Mesendoderm (in vitro differentiated cells): Measurements from ENCODE around the gene NUSAP1.

Experiments used
- DNase-seq: peaks from one replicate; pipeline ENCODE4 v3.0.0; 2013
- H2AK5ac ChIP-seq: 2 replicates; pipeline ENCODE4 v1.6.1; 2013; ENCODE audit warnings: low read length, inconsistent platforms
- H2BK120ac ChIP-seq: 2 replicates; pipeline ENCODE4 v1.6.1; 2013; ENCODE audit warnings: low read depth, mild to moderate bottlenecking, low read length, moderate library complexity, mixed read lengths
- H2BK15ac ChIP-seq: replicated peaks from 2 replicates; pipeline ENCODE4 v1.6.1; 2013; ENCODE audit warnings: low read depth, mild to moderate bottlenecking, moderate library complexity
- H2BK5ac ChIP-seq: 2 replicates; pipeline ENCODE4 v1.6.1; 2013; ENCODE audit warnings: low read length, inconsistent platforms
- H3K18ac ChIP-seq: 2 replicates; pipeline ENCODE4 v1.6.1; 2013; ENCODE audit warnings: mild to moderate bottlenecking, low read length, mixed read lengths
- H3K23ac ChIP-seq: one replicate; pipeline ENCODE4 v1.6.1; 2013; ENCODE audit warnings: low read length
- H3K27ac ChIP-seq: 2 replicates; pipeline ENCODE4 v1.5.1; 2013; ENCODE audit warnings: low read depth, mild to moderate bottlenecking, inconsistent platforms, low read length, moderate library complexity
- H3K27me3 ChIP-seq: 2 replicates; pipeline ENCODE4 v1.6.1; 2013; ENCODE audit warnings: low read length, control low read depth, mild to moderate bottlenecking, inconsistent platforms; ENCODE audit not compliant: insufficient read depth, poor library complexity
- H3K36me3 ChIP-seq: 2 replicates; pipeline ENCODE4 v1.6.1; 2013; ENCODE audit warnings: low read length, inconsistent platforms; ENCODE audit not compliant: control insufficient read depth, insufficient read depth
- H3K4ac ChIP-seq: one replicate; pipeline ENCODE4 v1.6.1; 2013; ENCODE audit warnings: low read depth, mild to moderate bottlenecking, low read length, moderate library complexity
- H3K4me1 ChIP-seq: 2 replicates; pipeline ENCODE4 v1.6.1; 2013; ENCODE audit warnings: low read depth, low read length, inconsistent platforms; ENCODE audit not compliant: control insufficient read depth
- H3K4me2 ChIP-seq: 2 replicates; pipeline ENCODE4 v1.6.1; 2013; ENCODE audit warnings: low read length
- H3K4me3 ChIP-seq: 2 replicates; pipeline ENCODE4 v1.5.1; 2013; ENCODE audit warnings: mild to moderate bottlenecking, low read length
- H3K56ac ChIP-seq: one replicate; pipeline ENCODE4 v1.6.1; 2013; ENCODE audit warnings: low read length
- H3K79me1 ChIP-seq: 2 replicates; pipeline ENCODE4 v1.6.1; 2013; ENCODE audit warnings: low read length, inconsistent platforms
- H3K79me2 ChIP-seq: 2 replicates; pipeline ENCODE4 v1.6.1; 2013; ENCODE audit warnings: mild to moderate bottlenecking, low read length; ENCODE audit not compliant: control insufficient read depth, insufficient read depth
- H3K9ac ChIP-seq: 2 replicates; pipeline ENCODE4 v1.6.1; 2013; ENCODE audit warnings: low read length, inconsistent platforms
- H4K5ac ChIP-seq: one replicate; pipeline ENCODE4 v1.6.1; 2013; ENCODE audit warnings: low read length
- H4K8ac ChIP-seq: one replicate; pipeline ENCODE4 v1.6.1; 2013; ENCODE audit warnings: low read depth, mild to moderate bottlenecking, control low read depth, low read length, moderate library complexity
- WGBS: extraction: QIAGEN DNeasy Blood & Tissue Kit; methylation state at CpG from one replicate; pipeline ENCODE4 v1.1.7; 2013; ENCODE audit warnings: low lambda C conversion rate, missing lambda C conversion rate; ENCODE audit not compliant: insufficient coverage; ENCODE audit errors: extremely low coverage; 5-methylcytosine and 5-hydroxymethylcytosine counted together

NUSAP1 gene

GRCh38 chr15:41429003-41429890 lies 96.6 kb downstream of the NUSAP1 start:
- Histone ChIP-seq H2BK120ac (no peak overlapping the region), H2AK5ac (no peak overlapping the region), H3K9ac (no peak overlapping the region), H3K27me3 (no peaks in the 10 kb centered on the region), H4K8ac (no peak overlapping the region), H3K36me3 (no peaks in the 10 kb centered on the region), H2BK15ac (no peak overlapping the region), H3K27ac (no peak overlapping the region), H3K23ac (no peak overlapping the region), H3K4me1 (no peaks in the 10 kb centered on the region), H3K18ac (no peak overlapping the region), H3K4me2 (no peak overlapping the region), H3K79me2 (peaks cover 11% of the 10 kb centered on the region), H3K4ac (no peak overlapping the region), H3K4me3 (no peak overlapping the region), H3K56ac (no peak overlapping the region), H3K79me1 (peaks cover 9% of the 10 kb centered on the region), H2BK5ac (no peak overlapping the region), H4K5ac (no peak overlapping the region)
- WGBS = no CpG with 5 or more reads among the region's 10 CpGs
- no peak for DNase-seq
